Activated T-cell treated with anti-CD3 and anti-CD28 coated beads, Interleukin-2, amount 50 U/mL, for 48 hours (primary cell): ENCODE results near the gene KLHDC1.
"Not testable (repeated sequence)": the region's sequence is repeated elsewhere in the genome, so short reads cannot be mapped to it uniquely, and the experiment has no call there.

Source experiments
- DNase-seq, 2 experiments: peaks; one replicate each; pipeline ENCODE4 v3.0.0-alpha.2; 2020

Gene KLHDC1, protein sequence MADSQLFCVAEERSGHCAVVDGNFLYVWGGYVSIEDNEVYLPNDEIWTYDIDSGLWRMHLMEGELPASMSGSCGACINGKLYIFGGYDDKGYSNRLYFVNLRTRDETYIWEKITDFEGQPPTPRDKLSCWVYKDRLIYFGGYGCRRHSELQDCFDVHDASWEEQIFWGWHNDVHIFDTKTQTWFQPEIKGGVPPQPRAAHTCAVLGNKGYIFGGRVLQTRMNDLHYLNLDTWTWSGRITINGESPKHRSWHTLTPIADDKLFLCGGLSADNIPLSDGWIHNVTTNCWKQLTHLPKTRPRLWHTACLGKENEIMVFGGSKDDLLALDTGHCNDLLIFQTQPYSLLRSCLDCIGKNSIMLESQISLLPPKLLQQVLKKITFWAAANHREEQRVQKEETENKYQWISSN

DNA sequence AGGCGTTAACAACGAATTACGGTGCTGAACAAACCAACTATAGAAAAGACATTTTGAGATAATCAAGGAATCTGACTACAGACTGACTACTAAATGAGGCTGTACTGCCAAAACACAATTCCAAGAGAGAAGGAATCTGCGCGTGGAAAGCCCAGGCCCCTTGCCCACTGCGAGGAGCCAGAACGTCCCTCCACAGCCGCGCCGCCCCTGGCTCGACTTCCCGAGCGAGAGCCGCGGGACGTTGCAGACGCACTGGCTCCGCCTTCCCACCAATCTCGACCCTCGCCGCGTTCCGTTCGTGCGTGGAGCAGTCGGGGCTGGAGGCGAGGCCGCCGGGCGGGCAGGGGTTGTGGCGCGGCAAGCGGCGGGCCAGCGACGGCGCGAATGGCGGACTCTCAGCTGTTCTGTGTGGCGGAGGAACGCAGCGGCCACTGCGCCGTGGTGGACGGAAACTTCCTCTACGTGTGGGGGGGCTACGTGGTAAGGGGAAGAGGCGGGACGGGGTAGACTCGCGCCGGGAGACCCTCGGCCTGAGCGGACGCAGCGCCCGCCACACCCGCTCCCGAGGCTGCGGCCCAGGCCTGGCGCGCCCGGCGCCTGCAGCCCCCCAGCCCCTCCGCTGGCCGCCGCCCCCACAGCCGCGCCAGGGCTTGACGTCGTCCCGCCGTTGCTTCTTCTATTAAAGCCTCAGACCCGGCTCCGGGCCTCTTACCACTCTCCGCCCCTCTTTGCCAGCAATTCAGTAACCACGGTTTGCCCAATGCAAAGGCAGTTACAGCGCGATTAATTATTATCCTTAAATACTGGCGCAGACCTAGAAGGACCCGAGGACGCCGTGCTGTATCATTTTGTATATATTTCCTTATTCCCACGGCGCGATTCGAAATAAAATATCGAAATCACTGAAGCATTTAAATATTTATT is at the start of gene KLHDC1:
Gene KLHDC1, plus strand, starts transcription at position 310 of the 924 bp plus-strand sequence. Its CDS starts 75 bp downstream, at position 385.
- DNase-seq = peak; percentile 81 to 84

DNA sequence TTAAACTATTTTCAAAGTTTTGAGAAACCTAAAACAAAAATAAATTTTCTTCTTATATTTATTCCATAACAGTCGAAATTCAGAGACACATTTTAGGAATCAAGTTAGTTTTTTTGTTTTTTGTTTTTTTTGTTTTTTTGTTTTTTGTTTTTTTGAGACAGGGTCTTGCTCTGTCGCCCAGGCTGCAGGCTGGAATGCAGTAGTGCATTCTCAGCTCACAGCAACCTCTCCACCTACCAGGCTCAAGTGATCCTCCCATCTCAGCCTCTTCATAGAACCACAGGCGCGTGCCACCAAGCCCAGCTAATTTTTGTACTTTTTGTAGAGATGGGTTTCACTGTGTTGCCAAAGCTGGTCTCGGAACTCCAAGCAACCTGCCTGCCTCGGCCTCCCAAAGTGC is 39.4 kb upstream of the KLHDC1 start:
- DNase-seq = no peak

DNA sequence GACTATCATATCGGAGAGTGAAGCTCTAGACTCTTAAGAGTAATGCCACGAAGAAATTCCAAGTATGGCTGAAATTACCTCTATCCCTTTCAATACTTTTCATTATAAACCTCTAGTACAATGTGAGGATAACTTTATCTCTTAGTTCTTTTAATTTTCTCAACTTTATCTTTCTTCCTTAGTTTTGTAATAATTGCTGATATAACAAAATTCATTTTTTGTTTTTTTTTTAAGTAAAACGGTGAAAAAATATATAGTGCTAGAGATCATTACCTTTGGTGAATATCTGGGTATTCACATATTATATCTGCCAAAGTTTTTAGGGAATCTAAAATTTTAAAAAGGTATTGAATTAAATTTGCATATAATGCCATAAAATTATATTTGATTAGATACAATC is 38.4 kb upstream of the KLHDC1 start:
- DNase-seq = no peak

DNA sequence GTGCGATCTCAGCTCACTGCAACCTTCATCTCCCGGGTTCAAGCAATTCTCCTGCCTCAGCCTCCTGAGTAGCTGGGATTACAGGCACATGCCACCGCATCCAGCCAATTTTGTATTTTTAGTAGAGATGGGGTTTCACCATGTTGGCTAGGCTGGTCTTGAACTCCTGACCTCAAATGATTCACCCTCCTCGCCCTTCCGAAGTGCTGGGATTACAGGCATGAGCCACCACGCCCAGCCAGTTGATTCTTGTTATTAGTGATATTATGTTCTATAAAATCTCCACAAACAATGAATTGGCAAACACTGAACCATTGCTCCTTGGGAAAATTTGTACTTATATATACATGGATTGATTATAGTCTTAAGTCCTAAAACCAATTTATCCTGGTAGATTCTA is 35.4 kb upstream of the KLHDC1 start:
- DNase-seq = not testable (repeated sequence)

DNA sequence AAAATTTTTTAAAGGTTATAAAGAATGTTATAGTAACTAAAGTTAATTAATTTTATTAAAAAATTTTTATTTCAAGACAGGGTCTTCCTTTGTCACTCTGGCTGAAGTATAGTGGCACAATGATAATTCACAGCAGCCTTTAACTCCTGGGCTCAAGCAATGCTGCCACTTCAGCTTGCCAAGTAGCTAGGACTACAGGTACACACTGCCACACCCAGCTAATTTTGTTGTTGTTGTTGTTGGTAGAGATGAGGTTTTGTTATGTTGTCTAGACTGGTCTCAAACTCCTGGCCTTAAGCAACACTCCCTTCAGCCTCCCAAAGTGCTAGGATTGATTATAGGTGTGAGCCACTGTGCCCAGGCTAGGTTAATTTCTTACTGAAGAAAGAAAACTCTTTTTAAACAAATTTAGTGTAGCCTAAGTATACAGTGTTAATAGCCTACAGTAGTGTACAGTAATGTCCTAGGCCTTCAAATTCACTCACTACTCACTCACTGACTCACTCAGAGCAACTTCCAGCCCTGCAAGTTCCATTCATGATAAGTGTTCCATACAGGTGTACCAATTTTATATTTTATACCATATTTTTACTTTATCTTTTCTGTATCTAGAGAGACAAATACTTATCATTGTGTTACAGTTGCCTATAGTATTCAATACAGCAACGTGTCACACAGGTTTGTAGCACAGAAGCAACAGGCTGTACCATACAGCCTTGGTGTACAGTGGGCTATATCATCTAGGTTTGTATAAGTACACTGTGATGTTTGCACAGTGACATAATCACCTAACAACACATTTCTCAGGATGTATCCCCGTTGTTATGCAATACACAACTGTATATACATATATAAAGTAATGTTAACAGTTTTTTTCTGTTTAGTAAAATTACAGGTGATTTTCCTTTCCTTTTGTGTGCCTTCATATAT is 33.1 kb upstream of the KLHDC1 start:
- DNase-seq = no peak

DNA sequence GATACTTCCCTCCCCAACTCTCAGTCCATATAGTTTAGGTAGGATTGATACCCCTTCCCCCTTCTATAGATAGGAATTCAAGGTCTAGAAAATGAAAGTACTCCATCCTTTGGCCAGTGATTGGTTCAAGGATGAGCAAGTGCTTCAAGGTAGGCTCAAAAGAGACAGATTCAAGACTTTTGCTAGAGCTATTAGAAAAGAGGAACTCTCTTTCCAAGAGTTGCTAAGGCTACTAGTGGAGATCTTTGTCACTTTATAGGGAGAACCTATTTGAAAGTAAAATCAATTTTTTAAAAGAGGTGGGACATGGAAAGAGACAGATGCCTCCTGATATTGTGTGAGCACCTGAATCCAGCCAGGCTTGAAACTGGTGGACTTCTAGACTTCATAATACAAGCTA is 22.4 kb upstream of the KLHDC1 start:
- DNase-seq = no peak

DNA sequence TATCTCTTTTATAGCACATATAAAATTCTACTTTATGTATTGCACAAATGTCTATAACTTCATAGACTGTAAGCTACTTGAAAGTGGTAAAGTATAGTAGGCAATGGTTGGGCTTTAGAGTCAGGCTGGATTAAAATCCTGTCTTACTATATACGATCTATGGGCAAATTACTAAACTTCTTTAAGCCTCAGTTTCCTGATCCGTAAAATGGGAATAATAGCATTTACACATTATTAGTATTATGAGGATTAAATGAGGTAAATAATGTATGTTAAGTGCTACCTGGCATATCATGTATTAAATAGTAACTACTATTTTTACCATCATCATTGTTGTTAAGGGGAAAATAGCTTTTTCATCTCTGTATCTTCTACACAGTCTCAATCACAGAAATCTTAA is 19.3 kb upstream of the KLHDC1 start:
- no peak for DNase-seq

DNA sequence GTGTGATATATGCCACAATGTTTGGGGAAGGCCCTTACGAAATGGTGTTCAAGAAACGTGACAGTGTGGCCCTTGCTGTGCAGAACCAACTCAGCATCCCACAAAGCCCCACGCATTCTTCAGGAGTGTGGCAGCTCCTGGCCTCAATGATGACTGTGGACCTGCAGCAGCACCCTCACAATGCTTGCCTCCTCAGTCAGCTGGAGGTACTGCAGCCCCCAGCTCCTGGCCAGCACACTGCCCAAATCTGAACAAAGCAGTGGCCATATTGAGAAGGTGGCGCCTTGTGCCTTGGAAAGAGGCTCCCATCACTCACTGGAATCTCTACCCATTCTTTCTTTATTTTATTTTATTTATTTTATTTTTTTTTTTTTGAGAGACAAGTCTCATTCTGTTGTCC is 15.3 kb upstream of the KLHDC1 start:
- no peak for DNase-seq

DNA sequence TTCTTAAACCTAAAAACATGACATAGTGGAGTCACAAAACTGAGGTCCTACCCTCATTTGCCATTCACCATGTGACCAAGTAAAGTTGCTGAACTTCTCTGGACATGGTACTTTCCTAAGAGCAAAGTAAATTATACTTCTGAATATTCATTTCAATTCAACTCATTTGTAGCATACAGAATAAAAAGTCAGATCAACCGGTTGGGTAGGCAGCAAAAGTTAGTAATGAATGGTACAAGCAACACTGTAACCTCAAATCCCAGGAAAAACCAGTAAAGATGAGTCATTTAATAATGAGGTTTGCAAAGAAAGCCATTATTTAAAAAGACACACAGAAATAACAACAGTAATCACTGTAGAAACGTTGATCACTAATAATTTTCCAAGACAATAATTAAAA is 13.6 kb upstream of the KLHDC1 start:
- no peak for DNase-seq

DNA sequence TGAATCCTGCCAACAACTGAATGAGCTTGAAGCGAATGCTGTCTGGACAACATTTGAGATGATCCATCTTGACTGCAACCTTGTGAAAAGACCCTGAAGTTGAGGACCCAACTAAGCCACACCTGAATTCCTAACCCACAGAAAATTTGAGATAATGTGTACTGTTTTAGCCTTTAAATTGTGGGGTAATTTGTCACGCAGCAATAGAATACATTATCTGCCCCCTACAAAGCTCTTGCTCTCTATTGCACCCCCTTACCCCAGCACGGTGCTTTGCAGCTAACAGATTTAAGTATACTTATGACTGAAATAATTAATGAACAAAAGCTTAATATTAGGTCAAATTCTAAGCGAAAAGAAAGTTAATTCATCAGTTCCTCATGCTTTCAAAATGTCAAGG is 6.5 kb upstream of the KLHDC1 start:
- no peak for DNase-seq

DNA sequence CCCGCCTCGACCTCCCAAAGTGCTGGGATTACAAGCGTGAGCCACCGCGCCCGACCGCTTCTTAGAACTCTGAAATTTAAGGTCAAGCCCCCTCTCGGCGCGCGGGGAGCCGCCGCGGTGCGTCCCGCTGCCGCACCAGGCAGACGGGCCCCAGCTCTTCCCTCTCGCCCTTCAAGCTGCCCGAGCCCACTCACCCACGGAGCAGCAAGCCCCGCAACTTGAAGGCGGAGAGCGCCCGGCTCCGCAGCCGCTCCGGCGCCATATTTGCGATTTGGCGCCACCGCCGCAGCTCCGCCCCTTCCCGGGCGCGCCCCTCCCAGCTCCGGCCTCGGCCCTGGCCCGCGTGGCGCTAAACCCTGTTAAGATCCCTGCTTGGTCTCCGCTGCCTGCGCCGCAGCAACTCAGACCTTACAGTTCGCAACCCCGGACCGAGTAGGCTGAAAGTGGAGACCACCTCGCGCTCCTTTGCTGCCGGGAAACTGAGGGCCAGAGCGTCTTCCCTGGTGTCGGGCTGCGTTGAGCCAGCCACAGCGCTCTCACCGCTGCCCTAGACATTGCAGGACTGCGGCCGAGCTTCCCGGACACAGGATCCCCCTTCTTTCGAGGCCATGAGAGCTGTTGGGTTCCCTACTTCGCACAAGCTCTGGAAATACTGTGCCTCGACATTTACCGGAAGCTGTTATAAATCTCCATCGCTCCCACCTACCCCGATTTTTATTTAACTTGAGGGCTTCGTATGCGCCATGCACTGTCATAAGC is 4.8 kb upstream of the KLHDC1 start, which contains the start of gene POLE2:
Gene POLE2, minus strand, starts transcription at position 273 of the 759 bp plus-strand sequence. Its CDS starts 11 bp downstream, at position 262.
- peak; percentile 87 to 91 for DNase-seq

DNA sequence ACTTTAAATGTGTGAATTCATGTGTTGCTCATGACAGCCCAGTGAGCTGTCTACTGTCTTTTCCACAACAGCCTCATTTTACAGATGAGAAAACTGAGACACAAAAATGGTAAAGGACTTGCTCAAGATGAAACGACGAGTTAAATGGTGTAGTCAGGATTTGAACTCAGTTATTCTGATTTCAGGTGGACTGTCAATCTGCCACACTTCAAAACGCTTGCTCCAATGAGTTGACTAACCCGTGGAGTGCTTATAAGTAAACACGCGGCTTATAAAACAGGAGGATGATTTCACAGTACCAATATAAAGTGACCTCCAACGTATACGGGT is 4.3 kb upstream of the KLHDC1 start:
- DNase-seq = no peak

DNA sequence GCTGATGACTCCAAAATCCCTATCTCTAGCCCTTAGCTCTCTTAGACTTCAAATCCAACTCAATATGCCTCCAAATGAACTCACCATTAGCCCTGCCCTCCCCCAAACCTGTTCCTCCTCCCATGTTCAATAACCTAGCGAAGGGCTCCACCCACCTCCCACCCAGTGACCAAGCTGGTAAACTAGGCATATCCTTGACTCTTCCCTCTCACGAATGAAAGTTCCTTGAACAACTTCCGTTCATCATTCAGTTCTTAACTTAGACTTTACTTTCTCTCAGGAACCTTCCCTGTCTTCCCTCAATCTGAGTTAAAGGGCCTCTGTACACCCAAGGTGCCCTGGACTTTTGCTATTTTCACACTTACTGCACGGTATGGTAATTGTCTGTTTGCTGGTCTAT is 1.9 kb upstream of the KLHDC1 start:
- no peak for DNase-seq

DNA sequence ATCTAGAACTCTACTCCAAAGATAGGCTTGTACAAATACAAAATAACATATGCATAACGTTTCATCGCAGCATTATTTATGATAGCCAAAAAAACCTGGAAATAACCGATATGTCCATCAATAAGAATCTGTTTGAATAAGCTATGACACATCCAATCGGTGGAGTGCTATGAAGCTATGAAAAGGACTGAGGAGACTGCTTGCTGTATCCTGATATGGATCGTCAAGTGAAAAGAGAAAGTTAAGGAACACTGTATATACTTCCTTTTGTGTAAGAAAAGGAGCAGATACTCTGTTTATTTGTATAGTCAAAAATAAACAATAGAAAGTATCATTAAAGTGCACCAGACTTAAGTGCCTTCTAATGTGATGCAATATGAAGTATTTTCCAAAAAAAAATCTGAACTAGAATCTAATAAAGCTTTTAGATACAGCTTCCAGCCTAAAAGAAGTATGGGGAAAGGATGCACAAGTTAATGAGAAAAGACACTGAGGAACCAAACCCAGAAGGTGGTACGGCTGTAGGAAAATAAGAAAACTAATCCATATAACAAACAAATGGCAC is 645 bp upstream of the KLHDC1 start:
- no peak for DNase-seq

DNA sequence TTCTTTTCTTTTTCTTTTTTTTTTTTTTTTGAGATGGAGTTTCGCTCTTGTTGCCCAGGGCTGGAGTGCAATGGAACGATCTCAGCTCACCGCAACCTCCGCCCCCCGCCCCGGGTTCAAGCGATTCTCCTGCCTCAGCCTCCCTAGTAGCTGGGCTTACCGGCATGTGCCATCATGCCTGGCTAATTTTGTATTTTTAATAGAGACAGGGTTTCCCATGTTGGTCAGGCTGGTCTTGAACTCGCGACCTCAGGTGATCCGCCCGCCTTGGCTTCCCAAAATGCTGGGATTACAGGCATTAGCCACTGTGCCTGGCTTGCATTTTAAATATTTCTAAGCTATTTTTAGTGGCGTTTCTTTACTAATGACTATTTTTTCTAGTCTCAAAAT is 810 bp downstream of the KLHDC1 start:
- DNase-seq = not testable (repeated sequence)

DNA sequence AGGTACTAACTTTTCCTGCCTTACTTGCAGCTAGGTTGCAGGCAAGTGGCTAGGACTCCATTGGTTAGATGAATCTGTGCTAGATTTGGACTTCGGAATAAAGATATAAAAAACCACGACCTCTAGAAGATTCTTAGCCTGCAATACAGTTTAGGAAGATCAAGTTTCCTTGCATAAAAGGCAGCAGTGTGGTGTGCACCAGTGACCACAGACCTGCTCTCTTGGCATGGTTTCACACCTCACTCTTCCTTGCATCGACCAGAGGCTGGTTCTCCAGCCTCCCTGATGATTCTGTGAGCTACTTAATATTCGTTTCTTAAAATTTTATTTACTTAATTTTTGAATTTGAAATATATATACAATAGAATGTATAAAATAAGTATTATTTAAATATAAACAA is 9.8 kb downstream of the KLHDC1 start:
- no peak for DNase-seq

DNA sequence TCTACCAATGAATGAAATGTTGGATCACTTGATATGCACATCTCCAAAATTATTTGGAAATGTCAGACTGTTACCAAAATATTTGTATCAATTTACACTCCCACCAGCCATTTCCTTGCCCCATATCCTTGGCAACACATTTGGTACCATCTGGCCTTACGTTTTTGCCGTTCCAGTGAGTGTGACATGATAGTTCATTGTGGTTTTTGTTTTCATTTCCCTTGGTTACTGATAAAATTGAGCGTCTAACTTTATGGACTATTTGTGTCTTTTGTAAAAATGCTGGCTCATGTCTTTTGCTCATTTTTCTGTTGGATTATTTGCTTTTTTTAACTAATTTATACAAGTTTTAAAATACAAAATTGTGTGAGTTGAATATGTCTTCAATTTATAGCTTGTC is 11.0 kb downstream of the KLHDC1 start:
- DNase-seq = no peak

DNA sequence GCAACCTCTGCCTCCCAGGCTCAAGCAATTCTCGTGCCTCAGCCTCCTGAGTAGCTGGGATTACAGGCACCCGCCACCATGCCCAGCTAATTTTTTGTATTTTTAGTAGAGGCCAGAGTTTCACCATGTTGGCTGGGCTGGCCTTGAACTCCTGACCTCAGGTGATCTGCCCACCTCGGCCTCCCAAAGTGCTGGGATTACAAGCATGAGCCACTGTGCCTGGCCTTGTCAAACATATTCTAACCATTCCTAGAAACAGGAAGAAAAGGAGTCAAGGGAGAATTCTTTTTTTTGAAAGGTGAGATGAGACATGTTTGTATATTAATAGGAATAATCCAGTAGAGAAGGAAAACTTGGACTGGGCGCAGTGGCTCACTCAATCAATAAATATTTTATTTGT is 11.6 kb downstream of the KLHDC1 start:
- not testable (repeated sequence) for DNase-seq

DNA sequence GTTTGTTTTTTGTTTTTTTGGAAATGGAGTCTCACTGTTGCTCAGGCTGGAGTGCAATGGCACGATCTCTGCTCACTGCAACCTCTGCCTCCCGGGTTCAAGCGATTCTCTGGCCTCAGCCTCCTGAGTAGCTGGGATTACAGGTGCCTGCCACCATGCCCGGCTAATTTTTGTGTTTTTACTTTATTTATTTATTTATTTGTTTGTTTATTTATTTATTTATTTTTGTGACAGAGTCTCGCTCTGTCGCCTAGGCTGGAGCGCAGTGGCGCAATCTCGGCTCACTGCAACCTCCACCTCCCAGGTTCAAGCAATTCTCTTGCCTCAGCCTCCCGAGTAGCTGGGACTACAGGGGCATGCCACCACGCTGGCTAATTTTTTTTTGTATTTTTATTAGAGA is 18.1 kb downstream of the KLHDC1 start:
- DNase-seq = not testable (repeated sequence)

DNA sequence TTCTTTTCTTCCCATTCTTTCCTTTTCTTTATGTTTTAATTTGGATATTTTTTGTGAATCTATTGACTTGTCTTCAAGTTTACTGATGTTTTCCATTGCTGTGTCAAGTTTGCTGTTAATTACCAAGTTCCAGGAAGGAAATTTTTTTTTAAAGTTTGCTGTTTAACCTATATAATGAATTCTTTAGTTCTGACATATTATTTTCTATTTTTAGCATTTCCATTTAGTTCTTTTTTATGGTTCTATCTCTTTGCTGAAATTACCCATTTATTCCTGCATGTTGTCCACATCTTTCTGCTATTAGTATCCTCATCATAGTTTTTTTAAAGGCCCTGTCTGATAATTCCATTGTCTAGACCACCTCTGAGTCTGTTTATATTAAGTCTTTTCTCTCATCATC is 27.8 kb downstream of the KLHDC1 start:
- DNase-seq = no peak

DNA sequence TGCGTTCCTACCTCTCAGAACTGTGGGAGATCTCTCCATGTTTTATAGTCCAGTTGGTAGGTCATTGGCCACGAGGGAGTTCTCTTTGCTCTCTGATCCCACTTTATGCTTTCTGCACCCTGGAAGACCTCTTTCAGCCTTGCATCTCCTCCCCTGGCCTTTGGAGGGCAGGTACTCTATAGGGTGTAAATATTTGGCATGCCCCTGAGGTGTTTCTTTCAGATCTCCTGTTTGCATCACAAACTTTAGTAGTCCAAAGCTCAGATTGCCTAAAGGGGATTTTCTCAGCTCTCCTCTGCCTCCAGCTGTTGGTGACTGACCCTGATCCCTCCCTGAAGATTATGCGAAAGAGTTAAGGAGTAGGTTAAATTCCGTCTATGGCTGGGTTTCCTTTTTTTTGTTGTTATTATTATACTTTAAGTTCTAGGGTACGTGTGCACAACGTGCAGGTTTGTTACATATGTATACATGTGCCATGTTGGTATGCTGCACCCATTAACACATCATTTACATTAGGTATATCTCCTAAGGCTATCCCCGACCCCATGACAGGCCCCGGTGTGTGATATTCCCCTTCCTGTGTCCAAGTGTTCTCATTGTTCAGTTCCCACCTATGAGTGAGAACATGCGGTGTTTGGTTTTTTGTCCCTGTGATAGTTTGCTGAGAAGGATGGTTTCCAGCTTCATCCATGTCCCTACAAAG is 29.0 kb downstream of the KLHDC1 start:
- not testable (repeated sequence) for DNase-seq
